GM12878 (cell line): ENCODE measurements around the gene FZR1.

ENCODE experiments used
- CREB1 ChIP-seq: IDR thresholded peaks from 2 replicates; pipeline ENCODE4 v1.6.1; 2012; ENCODE audit warnings: low read depth, mild to moderate bottlenecking, inconsistent platforms
- CREM ChIP-seq: IDR thresholded peaks from 2 replicates; pipeline ENCODE4 v1.6.1; 2014; ENCODE audit warnings: antibody characterized with exemption, low read depth
- CTCF ChIP-seq, 3 experiments: IDR thresholded peaks in 2 of 3; conservative IDR thresholded peaks in 1 of 3; 2 replicates each; pipeline ENCODE4 v1.5.1; 2011; ENCODE audit warnings: low read depth in 3 of 3, low read length in 3 of 3, mild to moderate bottlenecking in 3 of 3, control low read depth in 2 of 3, moderate library complexity in 2 of 3, inconsistent platforms in 1 of 3, mixed read lengths in 1 of 3; ENCODE audit not compliant: control insufficient read depth in 2 of 3, insufficient read depth in 1 of 3; ENCODE audit errors: extremely low read depth in 1 of 3
- EZH2 ChIP-seq: IDR thresholded peaks from 2 replicates; pipeline ENCODE4 v1.6.1; 2012; ENCODE audit warnings: low read depth, mild to moderate bottlenecking, control low read depth, inconsistent platforms, low read length, borderline replicate concordance; ENCODE audit not compliant: control insufficient read depth
- IKZF2 ChIP-seq, 2 experiments: fragments of 450-650 bp; IDR thresholded peaks; 2 replicates each; pipeline ENCODE4 v1.6.1; 2017; ENCODE audit warnings: mild to moderate bottlenecking in 2 of 2, moderate library complexity in 2 of 2
- MXI1 ChIP-seq: fragments of 150-350 bp; IDR thresholded peaks from 2 replicates; pipeline ENCODE4 v1.6.1; 2011; ENCODE audit warnings: low read depth, mild to moderate bottlenecking, inconsistent platforms, low read length, improper control_type of control experiment
- POLR2A ChIP-seq: IDR thresholded peaks from 2 replicates; pipeline ENCODE4 v1.6.1; 2011; ENCODE audit warnings: low read depth, mild to moderate bottlenecking, low read length
- SIN3A ChIP-seq: IDR thresholded peaks from 2 replicates; pipeline ENCODE4 v1.6.1; 2012; ENCODE audit warnings: low read depth, low read length, improper control_type of control experiment
- SPI1 ChIP-seq: IDR thresholded peaks from 2 replicates; pipeline ENCODE4 v1.6.1; 2011; ENCODE audit warnings: low read depth, mild to moderate bottlenecking, low read length, moderate library complexity, borderline replicate concordance; ENCODE audit not compliant: insufficient read depth
- STAT3 ChIP-seq: IDR thresholded peaks from 2 replicates; pipeline ENCODE4 v1.6.1; 2011; ENCODE audit warnings: low read depth, low read length, improper control_type of control experiment
- TF ChIP-seq, protein P1 (sequence below): fragments of 150-350 bp; IDR thresholded peaks from 2 replicates; pipeline ENCODE4 v1.6.1; 2016; ENCODE audit warnings: low read depth, low read length

DNA sequence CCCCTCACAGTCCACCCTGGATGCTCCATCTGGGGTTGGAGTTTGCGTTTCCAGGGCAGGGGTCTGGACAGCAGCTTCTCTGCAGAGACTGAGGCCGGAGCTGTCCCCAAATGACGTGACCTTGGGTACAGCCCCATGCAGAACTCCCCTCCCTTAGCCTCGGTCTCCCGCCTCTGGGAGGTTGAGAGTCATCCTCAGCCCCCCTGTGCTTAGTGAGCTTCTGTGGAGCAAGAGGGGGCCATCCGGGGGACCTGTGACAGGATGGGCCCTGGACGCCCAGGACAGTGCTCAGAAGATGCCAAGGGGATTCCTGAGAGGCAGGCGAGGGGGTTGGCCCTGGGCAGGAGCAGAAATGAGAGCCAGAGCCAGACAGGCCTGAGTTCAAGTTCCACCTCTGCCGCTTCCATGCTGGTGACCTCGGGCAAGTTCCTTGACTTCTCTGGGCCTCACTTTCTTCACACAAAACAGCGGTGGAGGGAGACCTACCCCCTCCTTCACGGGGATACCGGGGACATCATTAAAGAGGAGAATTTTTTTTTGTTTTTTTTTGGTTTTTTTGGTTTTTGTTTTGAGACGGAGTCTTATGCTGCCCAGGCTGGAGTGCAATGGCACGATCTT is 46.0 kb upstream of the FZR1 start:
- TF ChIP-seq SIN3A (no peak), IKZF2 (IDR thresholded peaks at IDR 0.05) (no peak), CTCF (IDR thresholded peaks at IDR 0.05 in 2 of 3, conservative IDR thresholded peaks at IDR 0.05 in 1 of 3; ENCODE audit: control insufficient read depth in 2 of 3, extremely low read depth in 1 of 3, insufficient read depth in 1 of 3, low read depth in 3 of 3, low read length in 3 of 3) (no peak), CREM (no peak), POLR2A (no peak), MXI1 (no peak), STAT3 (no peak), CREB1 (no peak), SPI1 (no peak), EZH2 (no peak)
- TF ChIP-seq, protein P1, sequence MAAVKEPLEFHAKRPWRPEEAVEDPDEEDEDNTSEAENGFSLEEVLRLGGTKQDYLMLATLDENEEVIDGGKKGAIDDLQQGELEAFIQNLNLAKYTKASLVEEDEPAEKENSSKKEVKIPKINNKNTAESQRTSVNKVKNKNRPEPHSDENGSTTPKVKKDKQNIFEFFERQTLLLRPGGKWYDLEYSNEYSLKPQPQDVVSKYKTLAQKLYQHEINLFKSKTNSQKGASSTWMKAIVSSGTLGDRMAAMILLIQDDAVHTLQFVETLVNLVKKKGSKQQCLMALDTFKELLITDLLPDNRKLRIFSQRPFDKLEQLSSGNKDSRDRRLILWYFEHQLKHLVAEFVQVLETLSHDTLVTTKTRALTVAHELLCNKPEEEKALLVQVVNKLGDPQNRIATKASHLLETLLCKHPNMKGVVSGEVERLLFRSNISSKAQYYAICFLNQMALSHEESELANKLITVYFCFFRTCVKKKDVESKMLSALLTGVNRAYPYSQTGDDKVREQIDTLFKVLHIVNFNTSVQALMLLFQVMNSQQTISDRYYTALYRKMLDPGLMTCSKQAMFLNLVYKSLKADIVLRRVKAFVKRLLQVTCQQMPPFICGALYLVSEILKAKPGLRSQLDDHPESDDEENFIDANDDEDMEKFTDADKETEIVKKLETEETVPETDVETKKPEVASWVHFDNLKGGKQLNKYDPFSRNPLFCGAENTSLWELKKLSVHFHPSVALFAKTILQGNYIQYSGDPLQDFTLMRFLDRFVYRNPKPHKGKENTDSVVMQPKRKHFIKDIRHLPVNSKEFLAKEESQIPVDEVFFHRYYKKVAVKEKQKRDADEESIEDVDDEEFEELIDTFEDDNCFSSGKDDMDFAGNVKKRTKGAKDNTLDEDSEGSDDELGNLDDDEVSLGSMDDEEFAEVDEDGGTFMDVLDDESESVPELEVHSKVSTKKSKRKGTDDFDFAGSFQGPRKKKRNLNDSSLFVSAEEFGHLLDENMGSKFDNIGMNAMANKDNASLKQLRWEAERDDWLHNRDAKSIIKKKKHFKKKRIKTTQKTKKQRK: no peak
